Measurements from ENCODE around the gene LIN37.

The LIN37 gene

DNA sequence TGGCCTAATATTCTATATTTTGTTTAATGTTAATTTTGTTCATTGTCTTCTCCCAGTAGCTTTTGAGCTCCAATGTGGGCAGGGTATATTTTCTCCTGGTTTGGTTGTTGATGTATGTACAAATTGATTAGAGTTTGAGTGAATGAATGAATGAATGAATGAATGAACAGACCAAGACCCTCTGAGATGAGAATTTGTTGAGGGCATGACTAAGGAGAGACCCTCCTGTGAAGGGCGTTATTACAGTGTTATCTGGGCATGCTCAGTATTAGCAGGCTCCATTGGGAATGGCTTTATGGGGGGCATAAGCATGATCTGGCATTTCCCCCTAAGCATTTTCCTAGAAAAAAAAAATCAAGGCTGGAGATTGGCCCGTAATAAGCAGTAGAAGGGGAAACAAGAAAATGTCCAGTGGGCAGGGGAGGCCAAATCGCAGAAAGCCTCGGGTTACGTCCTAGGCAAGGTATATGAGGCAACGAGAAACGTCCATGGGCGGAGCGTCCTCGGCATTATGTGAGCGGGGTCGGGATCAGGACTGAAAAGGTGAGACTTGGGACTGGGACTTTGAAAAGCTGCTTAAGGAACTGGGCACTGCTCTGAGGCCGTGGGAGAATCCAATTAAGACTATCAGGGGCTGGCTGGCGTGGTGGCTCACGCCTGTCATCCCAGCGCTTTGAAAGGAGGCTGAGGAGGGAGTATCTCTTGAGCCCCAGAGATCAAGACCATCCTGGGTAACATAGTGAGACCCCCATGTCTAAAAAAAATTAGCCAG, 26.1 kb downstream of the LIN37 start:
- no peak for DNase-seq (ENCODE audit: low read depth in 2 of 2)

GRCh38 chr19:35775046-35775297, 26.6 kb downstream of the LIN37 start:
- no peak for DNase-seq (ENCODE audit: low read depth in 2 of 2)

DNA sequence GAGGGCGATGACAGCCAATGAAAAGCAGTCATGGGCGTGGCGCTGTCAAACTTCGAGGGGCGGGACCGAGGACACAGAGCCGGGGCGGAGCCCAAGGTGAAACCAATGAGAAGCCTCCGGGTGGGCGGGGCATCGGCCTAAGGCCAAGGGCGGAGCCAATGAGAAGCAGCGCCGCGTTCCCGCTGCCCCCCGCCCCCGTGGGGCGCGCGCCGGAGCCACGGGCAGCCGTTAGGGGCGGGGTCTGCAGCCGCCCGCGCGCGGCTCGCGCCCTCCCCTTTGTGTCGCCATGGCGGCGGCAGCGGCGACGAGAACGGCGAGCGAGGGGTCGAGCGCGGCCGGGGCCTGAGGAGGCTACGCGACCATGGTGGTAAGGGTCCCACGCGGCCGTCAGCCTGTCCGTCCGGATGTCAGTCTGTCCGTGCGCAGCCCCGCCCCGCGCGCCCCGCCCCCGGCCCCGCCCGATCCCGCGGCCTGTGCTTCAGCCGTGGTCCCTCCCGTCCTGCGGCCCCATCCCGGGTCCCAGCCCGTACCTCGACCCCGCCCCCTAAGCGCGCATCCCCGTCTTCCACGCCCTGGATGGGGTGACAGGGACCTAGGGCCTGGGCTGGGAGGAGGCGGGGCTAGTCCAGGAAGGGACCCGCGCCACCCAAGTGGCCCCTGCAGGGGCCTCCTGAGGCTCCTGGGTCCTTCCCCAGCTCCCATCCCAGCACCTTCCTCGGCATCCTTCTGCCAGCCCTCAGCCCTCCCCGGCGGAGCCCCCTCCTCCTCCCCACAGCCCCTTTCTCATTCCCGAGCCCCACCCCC, 27.1 kb downstream of the LIN37 start, which contains the start of gene ARHGAP33:
Gene ARHGAP33 (plus strand): TSS at position 267 of the 804 bp plus-strand sequence. CDS start 95 bp downstream, at position 362.
- peak; percentile 99 to 100 for DNase-seq (ENCODE audit: low read depth in 2 of 2)

DNA sequence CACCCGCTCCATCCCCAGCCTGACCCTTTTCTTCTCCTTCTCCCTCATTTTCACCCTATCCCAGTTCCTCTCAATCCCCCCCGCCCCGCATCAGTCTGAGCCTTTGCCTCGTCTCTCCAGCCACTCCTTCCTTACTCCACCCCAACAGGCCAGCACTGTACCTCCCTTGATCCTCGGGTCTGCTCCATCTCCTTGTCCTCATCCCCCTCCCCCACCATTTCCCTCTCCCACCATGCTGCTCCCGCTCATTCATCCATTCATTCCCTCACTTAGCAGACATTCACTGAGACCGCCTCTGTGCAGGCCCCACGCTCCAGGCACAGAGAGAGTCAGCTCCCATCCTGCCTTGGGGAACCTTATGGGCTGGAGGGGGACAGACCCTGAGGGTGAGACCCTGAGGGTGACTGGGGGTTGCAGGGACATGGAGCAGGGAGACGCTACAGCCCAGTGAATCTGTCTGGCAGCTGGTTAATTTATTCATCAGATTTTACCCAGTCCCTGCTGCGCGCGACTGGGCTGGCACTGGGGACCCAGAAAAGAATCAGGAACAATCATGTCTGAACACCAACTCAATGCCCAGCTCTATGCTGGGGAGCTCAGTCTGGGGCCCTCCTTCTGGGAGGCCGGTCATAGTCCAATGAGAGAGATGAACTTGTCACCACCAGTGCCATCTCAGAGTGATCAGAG, 27.9 kb downstream of the LIN37 start:
- DNase-seq (ENCODE audit: low read depth in 2 of 2) = no peak

- DNase-seq (ENCODE audit: low read depth in 2 of 2) = no peak
Observed at GRCh38 chr19:35777086-35777841, 28.9 kb downstream of the LIN37 start.

- DNase-seq (ENCODE audit: low read depth in 2 of 2) = no peak
Observed at GRCh38 chr19:35777961-35778360, 29.6 kb downstream of the LIN37 start.

- no peak for DNase-seq (ENCODE audit: low read depth in 2 of 2)
Observed at GRCh38 chr19:35779033-35779432, 30.7 kb downstream of the LIN37 start.

- DNase-seq (ENCODE audit: low read depth in 2 of 2) = no peak
Observed at GRCh38 chr19:35780058-35780457, 31.7 kb downstream of the LIN37 start.

DNA sequence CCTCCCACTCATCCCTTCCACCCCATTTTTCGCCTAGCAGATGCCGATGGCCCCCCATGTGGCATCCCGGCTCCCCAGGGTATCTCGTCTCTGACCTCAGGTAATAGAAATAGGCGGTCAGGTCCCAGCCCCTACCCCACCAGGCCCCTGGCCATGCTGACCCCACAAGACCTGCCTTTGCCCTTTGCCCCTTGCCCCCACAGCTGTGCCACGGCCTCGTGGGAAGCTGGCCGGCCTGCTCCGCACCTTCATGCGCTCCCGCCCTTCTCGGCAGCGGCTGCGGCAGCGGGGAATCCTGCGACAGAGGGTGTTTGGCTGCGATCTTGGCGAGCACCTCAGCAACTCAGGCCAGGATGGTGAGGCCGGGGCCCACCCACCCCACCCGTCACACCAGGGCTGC, 32.3 kb downstream of the LIN37 start:
- no peak for DNase-seq (ENCODE audit: low read depth in 2 of 2)

GRCh38 chr19:35781650-35782049, 33.3 kb downstream of the LIN37 start:
- DNase-seq (ENCODE audit: low read depth in 2 of 2) = no peak

- no peak for DNase-seq (ENCODE audit: low read depth in 2 of 2)
Observed at GRCh38 chr19:35782589-35782988, 34.2 kb downstream of the LIN37 start.

DNA sequence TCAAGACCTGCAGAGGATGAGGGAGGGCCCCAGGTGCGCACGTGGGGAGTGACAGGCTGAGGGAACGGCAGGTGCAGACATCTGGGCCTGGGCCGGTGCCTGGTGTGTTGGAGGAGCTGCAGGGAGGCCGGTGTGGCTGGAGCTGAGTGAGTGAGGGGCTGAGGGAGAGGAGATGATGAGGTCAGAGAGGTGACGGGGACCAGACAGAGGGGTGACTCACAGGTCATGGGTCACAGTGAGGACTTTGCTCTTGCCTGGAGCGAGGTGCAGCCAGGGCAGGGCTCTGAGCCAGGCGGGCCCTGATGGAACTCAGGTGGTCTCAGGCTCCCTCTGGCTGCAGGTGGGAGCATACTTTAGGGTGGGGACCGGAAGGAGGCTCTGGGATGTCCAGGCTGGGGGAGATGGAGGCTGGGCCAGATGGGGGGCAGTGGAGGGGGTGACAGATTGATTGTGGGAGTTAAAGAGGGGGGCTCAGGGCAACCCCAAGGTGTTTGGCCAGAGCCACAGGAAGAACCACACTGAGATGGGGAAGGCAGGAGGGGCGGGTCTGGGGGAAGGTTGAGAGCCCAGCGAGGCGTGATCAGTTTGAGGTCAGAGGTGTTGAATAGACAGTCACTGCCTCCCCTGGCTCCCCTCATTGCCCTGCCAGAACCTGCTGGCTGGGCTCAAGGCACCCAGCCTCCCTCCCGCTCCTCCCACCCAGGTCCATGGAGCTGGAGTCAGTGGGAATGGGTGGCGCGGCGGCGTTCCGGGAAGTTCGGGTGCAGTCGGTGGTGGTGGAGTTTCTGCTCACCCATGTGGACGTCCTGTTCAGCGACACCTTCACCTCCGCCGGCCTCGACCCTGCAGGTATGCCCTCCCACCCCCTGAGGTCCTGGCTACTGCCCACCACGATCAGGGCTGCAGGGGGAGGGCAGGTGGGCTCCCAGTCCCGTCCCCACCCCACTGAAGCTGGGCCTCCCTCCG, 35.4 kb downstream of the LIN37 start:
- DNase-seq (ENCODE audit: low read depth in 2 of 2) = no peak

DNA sequence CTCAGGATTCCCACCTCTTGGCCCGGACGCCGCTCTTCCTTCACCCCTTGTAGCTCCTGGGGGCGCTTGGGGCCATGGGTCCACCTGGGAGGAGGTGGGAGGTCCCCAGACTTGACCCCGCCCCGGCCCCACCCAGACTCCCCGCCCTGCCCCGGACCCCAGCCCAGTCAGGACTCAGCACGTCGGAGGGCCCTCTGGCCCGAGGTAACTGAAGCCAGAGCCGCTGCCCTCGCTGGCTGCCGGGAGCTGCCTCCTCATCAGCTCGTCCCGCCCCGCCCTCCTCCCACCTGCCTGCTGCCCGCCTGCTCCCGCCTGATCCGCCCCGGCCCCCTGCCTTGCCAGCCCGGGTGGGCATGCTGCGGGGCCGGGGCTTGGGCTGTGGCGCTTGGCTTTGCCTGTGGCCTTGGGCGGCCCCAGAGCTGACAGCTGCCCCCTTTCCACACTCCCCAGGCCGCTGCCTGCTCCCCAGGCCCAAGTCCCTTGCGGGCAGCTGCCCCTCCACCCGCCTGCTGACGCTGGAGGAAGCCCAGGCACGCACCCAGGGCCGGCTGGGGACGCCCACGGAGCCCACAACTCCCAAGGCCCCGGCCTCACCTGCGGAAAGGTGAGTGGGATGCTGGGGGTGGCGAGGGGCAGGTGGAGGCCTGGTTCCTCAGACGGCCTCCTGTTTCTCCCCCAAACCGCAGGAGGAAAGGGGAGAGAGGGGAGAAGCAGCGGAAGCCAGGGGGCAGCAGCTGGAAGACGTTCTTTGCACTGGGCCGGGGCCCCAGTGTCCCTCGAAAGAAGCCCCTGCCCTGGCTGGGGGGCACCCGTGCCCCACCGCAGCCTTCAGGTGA, 36.3 kb downstream of the LIN37 start:
- DNase-seq (ENCODE audit: low read depth in 2 of 2) = no peak

DNA sequence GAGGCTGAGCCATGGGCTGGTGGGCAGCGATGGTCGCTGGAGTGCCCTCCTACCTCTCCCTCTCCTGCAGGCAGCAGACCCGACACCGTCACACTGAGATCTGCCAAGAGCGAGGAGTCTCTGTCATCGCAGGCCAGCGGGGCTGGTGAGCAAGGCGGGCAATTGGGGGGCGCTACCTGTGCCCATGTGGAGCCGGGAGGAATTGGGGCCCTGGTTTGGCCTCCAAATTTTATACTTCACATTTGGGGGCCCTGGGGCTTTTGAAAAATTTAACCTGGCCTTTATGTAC, 36.9 kb downstream of the LIN37 start:
- DNase-seq (ENCODE audit: low read depth in 2 of 2) = no peak

- DNase-seq (ENCODE audit: low read depth in 2 of 2) = no peak
Observed at GRCh38 chr19:35786299-35787160, 38.2 kb downstream of the LIN37 start.

GRCh38 chr19:35787227-35787799, 38.9 kb downstream of the LIN37 start:
- DNase-seq (ENCODE audit: low read depth in 2 of 2) = no peak

DNA sequence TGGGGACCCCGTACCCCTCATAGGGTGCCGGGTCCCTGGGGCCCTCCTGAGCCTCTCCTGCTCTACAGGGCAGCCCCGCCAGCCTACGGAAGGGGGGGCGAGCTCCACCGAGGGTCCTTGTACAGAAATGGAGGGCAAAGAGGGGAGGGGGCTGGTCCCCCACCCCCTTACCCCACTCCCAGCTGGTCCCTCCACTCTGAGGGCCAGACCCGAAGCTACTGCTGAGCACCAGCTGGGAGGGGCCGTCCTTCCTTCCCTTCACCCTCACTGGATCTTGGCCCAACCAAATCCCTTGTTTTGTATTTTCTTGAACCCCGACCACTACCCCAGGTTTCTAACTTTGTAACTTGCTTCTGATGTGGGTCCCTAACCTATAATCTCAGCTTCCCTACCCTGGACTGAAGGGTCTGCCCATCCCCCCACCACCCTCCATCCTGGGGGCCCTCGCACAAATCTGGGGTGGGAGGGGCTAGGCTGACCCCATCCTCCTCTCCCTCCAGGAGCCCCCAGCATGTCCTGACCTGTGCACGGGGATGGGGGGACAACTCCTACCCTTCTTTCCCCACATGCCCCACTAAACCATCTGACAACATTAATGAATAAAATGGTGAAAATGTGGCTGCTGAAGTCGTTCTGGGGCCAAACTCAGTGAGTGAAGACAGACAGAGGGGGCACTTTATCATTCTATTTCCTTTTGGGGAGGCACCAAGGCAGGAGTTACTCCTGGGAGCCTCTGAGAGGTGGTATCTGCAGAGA, 40.0 kb downstream of the LIN37 start:
- DNase-seq (ENCODE audit: low read depth in 2 of 2) = no peak
